Activated CD4-positive, alpha-beta T cell treated with anti-CD3 and anti-CD28 coated beads, Interleukin-2, amount 10 ng/mL, durations not matched to agents 24 days and 14 days (primary cell): ENCODE measurements around the gene C5orf58. TPM values are rescaled to one million over a fixed set of nuclear protein-coding genes. Genes with fewer than 3 reads are reported as not detected.

Experiments
- DNase-seq: peaks from one replicate; pipeline ENCODE4 v3.0.0; 2022
- H3K27ac Mint-ChIP-seq: one replicate; pipeline ENCODE4 v1.8.0; 2022; ENCODE audit warnings: mild to moderate bottlenecking, mixed read lengths
- H3K27me3 Mint-ChIP-seq: one replicate; pipeline ENCODE4 v1.8.0; 2022; ENCODE audit warnings: mixed read lengths
- H3K36me3 Mint-ChIP-seq: one replicate; pipeline ENCODE4 v1.8.0; 2022; ENCODE audit warnings: low read depth, mild to moderate bottlenecking, mixed read lengths
- H3K4me1 Mint-ChIP-seq: one replicate; pipeline ENCODE4 v1.8.0; 2021; ENCODE audit warnings: mixed read lengths
- H3K4me3 Mint-ChIP-seq: one replicate; pipeline ENCODE4 v1.8.0; 2022; ENCODE audit warnings: mild to moderate bottlenecking, moderate library complexity, mixed read lengths
- H3K9me3 Mint-ChIP-seq: one replicate; pipeline ENCODE4 v1.8.0; 2021; ENCODE audit warnings: mixed read lengths
- intact Hi-C: fragments of 100-400 bp; cut with micrococcal nuclease; formaldehyde crosslinking; loops from one replicate; pipeline ENCODE4 v1.15.1; 2023
- total RNA-seq: library from RNA; stranded (reverse); gene quantifications from 2 replicates; pipeline ENCODE4 v1.2.3, GENCODE V29; 2022

Gene C5orf58
- total RNA-seq, 1 donor from 2014 or later, result not detected

GRCh38 chr5:170211575-170212334, 21.0 kb upstream of the C5orf58 start:
- Mint-ChIP-seq H3K4me1 (no peaks in the 10 kb centered on the region), H3K4me3 (no peak overlapping the region), H3K9me3 (no peaks in the 10 kb centered on the region), H3K27ac (no peak overlapping the region), H3K27me3 (peaks cover 50% of the 10 kb centered on the region), H3K36me3 (no peaks in the 10 kb centered on the region)
- DNase-seq, result no peak
- intact Hi-C loops, result loop anchor here (10.0 kb wide), 1 partner anchor 107 kb away; the partner anchor contains the start of gene FOXI1

DNA sequence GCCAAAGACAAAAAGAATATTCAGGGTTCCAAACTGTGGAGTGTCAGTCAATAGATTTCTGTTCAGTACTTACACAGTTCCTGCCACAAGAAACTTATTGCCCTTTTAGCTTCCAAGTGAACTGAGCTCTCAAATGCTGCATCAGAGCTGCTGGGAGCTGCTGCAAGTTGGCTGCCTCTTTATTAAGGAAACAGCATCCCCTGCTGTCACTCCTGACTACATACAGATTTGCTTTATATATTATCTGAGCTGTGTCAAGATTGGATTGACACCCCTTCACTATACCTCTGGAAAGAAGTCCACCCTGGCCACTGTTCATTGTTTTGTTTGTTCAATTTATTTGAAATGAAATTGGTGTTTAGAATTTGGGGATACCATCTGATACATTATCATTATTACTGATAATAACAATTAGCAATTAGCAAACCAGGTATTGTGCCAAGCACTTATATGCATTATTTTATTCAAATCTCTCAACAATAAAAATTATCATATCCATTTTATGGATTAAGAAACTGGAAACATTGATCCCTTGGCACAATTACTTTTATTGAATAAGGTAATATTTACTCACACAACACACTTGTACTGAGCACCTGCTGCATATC, 16.4 kb upstream of the C5orf58 start:
- no peaks in the 10 kb centered on the region for H3K4me1 Mint-ChIP-seq
- DNase-seq, result no peak
- intact Hi-C loops, result loop anchor here (10.0 kb wide), 1 partner anchor 112 kb away; the partner anchor contains the start of gene FOXI1
- H3K27ac Mint-ChIP-seq, result no peak overlapping the region
- H3K27me3 Mint-ChIP-seq, result peaks cover 25% of the 10 kb centered on the region
- no peaks in the 10 kb centered on the region for H3K9me3 Mint-ChIP-seq
- H3K36me3 Mint-ChIP-seq, result no peaks in the 10 kb centered on the region
- no peak overlapping the region for H3K4me3 Mint-ChIP-seq

DNA sequence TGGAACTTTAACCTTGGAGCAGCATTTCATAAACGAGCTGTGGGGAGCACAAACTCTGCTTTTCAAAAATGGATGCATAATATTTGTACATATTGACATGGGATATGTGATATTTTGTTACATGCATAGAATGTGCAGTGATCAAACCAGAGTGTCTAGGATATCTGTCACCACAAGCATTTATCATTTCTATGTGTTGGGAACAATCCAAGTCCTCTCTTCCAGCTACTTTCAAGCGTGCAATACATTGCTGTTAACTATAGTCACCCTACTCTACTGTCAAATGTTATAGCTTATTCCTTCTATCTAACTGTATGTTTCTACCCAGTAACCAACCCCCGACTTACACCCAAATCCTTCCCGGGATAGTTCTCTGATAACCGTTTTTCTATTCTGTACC, 15.0 kb upstream of the C5orf58 start:
- no peaks in the 10 kb centered on the region for H3K36me3 Mint-ChIP-seq
- no peaks in the 10 kb centered on the region for H3K4me1 Mint-ChIP-seq
- H3K27me3 Mint-ChIP-seq, result peaks cover 13% of the 10 kb centered on the region
- no peak overlapping the region for H3K27ac Mint-ChIP-seq
- no peaks in the 10 kb centered on the region for H3K9me3 Mint-ChIP-seq
- no peak for DNase-seq
- H3K4me3 Mint-ChIP-seq, result no peak overlapping the region
- intact Hi-C loops, result loop anchor here (10.0 kb wide), 1 partner anchor 113 kb away; the partner anchor contains the start of gene FOXI1

GRCh38 chr5:170218726-170219125, 14.1 kb upstream of the C5orf58 start:
- Mint-ChIP-seq H3K27me3 (peaks cover 9% of the 10 kb centered on the region), H3K27ac (no peak overlapping the region), H3K4me1 (no peaks in the 10 kb centered on the region), H3K9me3 (no peaks in the 10 kb centered on the region), H3K36me3 (no peaks in the 10 kb centered on the region), H3K4me3 (no peak overlapping the region)
- intact Hi-C loops, result loop anchor here (10.0 kb wide), 1 partner anchor 114 kb away; the partner anchor contains the start of gene FOXI1
- no peak for DNase-seq

- Mint-ChIP-seq H3K27ac (no peak overlapping the region), H3K27me3 (peaks cover 6% of the 10 kb centered on the region), H3K4me1 (no peaks in the 10 kb centered on the region), H3K4me3 (no peak overlapping the region), H3K9me3 (no peaks in the 10 kb centered on the region), H3K36me3 (no peaks in the 10 kb centered on the region)
- DNase-seq, result no peak
- intact Hi-C loops, result loop anchor here (10.0 kb wide), 2 partner anchors 115 to 415 kb away; partner anchors contain the start of gene FOXI1
Observed at GRCh38 chr5:170219615-170220014, 13.2 kb upstream of the C5orf58 start.

GRCh38 chr5:170220191-170220590, 12.6 kb upstream of the C5orf58 start:
- no peaks in the 10 kb centered on the region for H3K4me1 Mint-ChIP-seq
- no peaks in the 10 kb centered on the region for H3K36me3 Mint-ChIP-seq
- peaks cover 6% of the 10 kb centered on the region for H3K27me3 Mint-ChIP-seq
- intact Hi-C loops, result loop anchor here (10.0 kb wide), 1 partner anchor 415 kb away; no protein-coding TSS in a partner anchor
- H3K4me3 Mint-ChIP-seq, result no peak overlapping the region
- H3K27ac Mint-ChIP-seq, result no peak overlapping the region
- no peak for DNase-seq
- no peaks in the 10 kb centered on the region for H3K9me3 Mint-ChIP-seq

DNA sequence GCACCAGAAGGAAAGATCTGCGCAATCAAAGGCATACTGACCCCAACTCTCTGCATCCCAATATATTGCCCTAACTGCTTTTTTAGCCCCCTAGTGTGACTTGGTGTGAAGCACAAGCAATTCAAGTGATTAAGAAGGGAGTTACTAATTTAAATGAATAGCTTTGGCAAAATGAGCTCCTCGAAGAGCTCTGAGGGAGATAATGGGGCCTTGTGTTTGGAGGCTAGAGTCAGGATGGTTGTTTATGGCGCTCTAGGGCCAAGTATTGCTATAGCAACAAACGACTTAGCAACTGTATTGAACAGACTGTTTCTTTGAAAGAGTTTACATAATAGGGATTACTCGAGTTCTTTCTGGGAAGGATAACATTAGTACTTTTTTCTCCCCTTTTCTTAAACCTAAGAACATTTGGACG, 11.5 kb upstream of the C5orf58 start:
- H3K27ac Mint-ChIP-seq, result no peak overlapping the region
- no peaks in the 10 kb centered on the region for H3K36me3 Mint-ChIP-seq
- no peak overlapping the region for H3K4me3 Mint-ChIP-seq
- H3K9me3 Mint-ChIP-seq, result no peaks in the 10 kb centered on the region
- peaks cover 4% of the 10 kb centered on the region for H3K4me1 Mint-ChIP-seq
- DNase-seq, result no peak
- no peaks in the 10 kb centered on the region for H3K27me3 Mint-ChIP-seq
- intact Hi-C loops, result loop anchor here (10.0 kb wide), 1 partner anchor 413 kb away; no protein-coding TSS in a partner anchor

DNA sequence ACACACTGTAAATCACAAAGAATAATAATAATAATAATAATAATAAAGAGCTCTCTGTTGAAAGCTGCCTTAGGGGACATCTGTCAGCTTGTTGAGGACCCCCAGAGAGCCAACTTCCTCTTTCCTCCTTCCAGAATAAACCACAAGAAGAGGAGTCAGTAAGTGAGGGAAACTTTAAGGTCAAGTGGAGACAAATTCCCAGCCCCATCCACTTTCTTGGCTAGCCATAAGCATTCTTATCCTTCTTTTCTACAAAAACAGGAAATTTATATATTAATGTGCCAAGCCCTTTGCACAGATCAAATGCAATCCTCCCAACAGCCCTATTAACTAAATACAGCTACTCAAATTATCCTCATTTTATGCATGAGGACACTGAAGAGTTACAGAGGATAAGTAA, 9.4 kb upstream of the C5orf58 start:
- DNase-seq, result no peak
- Mint-ChIP-seq H3K9me3 (no peaks in the 10 kb centered on the region), H3K4me1 (peaks cover 9% of the 10 kb centered on the region), H3K27ac (no peak overlapping the region), H3K4me3 (no peak overlapping the region), H3K27me3 (no peaks in the 10 kb centered on the region), H3K36me3 (no peaks in the 10 kb centered on the region)
- intact Hi-C loops, result loop anchor here (10.0 kb wide), 1 partner anchor 411 kb away; no protein-coding TSS in a partner anchor

- no peak overlapping the region for H3K4me3 Mint-ChIP-seq
- H3K9me3 Mint-ChIP-seq, result no peaks in the 10 kb centered on the region
- H3K4me1 Mint-ChIP-seq, result peaks cover 9% of the 10 kb centered on the region
- H3K36me3 Mint-ChIP-seq, result no peaks in the 10 kb centered on the region
- H3K27me3 Mint-ChIP-seq, result no peaks in the 10 kb centered on the region
- DNase-seq, result no peak
- H3K27ac Mint-ChIP-seq, result no peak overlapping the region
- intact Hi-C loops, result loop anchor here (2.0 to 10.0 kb wide), 2 partner anchors 43 to 411 kb away; no protein-coding TSS in a partner anchor
Observed at GRCh38 chr5:170223906-170224305, 8.9 kb upstream of the C5orf58 start.

- Mint-ChIP-seq H3K36me3 (no peaks in the 10 kb centered on the region), H3K27me3 (no peaks in the 10 kb centered on the region), H3K27ac (peak overlapping the region; percentile 16), H3K4me3 (no peak overlapping the region), H3K4me1 (peaks cover 9% of the 10 kb centered on the region), H3K9me3 (no peaks in the 10 kb centered on the region)
- peak; percentile 93 for DNase-seq
- intact Hi-C loops, result loop anchor here (1.0 to 10.0 kb wide), 4 partner anchors 41 to 409 kb away; no protein-coding TSS in a partner anchor
Observed at GRCh38 chr5:170225326-170226128, 7.3 kb upstream of the C5orf58 start.

GRCh38 chr5:170226129-170226615, 6.6 kb upstream of the C5orf58 start:
- intact Hi-C loops, result loop anchor here (1.0 to 10.0 kb wide), 3 partner anchors 113 to 409 kb away; no protein-coding TSS in a partner anchor
- Mint-ChIP-seq H3K27ac (peak overlapping the region; percentile 16), H3K4me3 (no peak overlapping the region)

GRCh38 chr5:170226661-170227060, 6.1 kb upstream of the C5orf58 start:
- H3K27ac Mint-ChIP-seq, result no peak overlapping the region
- intact Hi-C loops, result loop anchor here (1.0 to 10.0 kb wide), 3 partner anchors 113 to 408 kb away; no protein-coding TSS in a partner anchor
- H3K4me3 Mint-ChIP-seq, result no peak overlapping the region
- no peaks in the 10 kb centered on the region for H3K27me3 Mint-ChIP-seq
- no peak for DNase-seq
- H3K9me3 Mint-ChIP-seq, result no peaks in the 10 kb centered on the region
- H3K36me3 Mint-ChIP-seq, result no peaks in the 10 kb centered on the region
- H3K4me1 Mint-ChIP-seq, result peaks cover 9% of the 10 kb centered on the region

More at GRCh38 chr5:170226129-170226615, 6.6 kb upstream of the C5orf58 start:
- DNase-seq, result no peak
- peaks cover 9% of the 10 kb centered on the region for H3K4me1 Mint-ChIP-seq
- no peaks in the 10 kb centered on the region for H3K27me3 Mint-ChIP-seq
- no peaks in the 10 kb centered on the region for H3K9me3 Mint-ChIP-seq
- H3K36me3 Mint-ChIP-seq, result no peaks in the 10 kb centered on the region

- H3K36me3 Mint-ChIP-seq, result no peaks in the 10 kb centered on the region
- no peak overlapping the region for H3K27ac Mint-ChIP-seq
- H3K9me3 Mint-ChIP-seq, result no peaks in the 10 kb centered on the region
- intact Hi-C loops, result loop anchor here (10.0 kb wide), 1 partner anchor 406 kb away; no protein-coding TSS in a partner anchor
- DNase-seq, result no peak
- peaks cover 9% of the 10 kb centered on the region for H3K4me1 Mint-ChIP-seq
- no peaks in the 10 kb centered on the region for H3K27me3 Mint-ChIP-seq
- no peak overlapping the region for H3K4me3 Mint-ChIP-seq
Observed at GRCh38 chr5:170228762-170229435, 3.9 kb upstream of the C5orf58 start.
